A673 (cell line): Measurements from ENCODE around the gene ROM1.

Experiments
- EZH2 ChIP-seq: fragments of 200-600 bp; sonication (generic); IDR thresholded peaks from 2 replicates; pipeline ENCODE4 v1.6.1; 2017; ENCODE audit warnings: borderline replicate concordance, low read depth, mild to moderate bottlenecking, mixed read lengths, antibody characterized with exemption, low read length; ENCODE audit not compliant: poor library complexity, severe bottlenecking
- TF ChIP-seq, protein P1 (sequence below): fragments of 300-800, 200-600 bp; sonication (generic); conservative IDR thresholded peaks from 2 replicates; pipeline ENCODE4 v1.5.1; 2017; ENCODE audit warnings: low read depth, mild to moderate bottlenecking, antibody characterized with exemption, low read length, moderate library complexity, mixed read lengths

DNA sequence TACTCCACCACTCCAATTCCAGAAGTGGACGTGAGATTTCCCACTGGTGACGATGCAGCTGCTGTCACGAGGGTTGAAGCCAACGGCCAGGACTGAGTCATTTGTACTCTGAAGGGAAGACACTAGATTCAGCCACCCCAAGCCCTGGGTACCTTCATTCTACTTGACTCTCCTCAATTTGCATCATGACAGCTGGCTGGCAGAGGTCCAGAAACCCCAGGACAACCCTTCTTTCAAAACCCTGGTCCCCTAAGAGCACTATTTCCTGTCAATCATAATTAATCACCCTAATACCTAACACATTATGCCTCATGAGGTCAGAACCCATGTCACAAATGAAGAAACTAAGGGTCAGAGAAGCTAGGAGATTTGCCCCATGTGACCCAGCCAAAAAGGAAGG lies 5.3 kb upstream of the ROM1 start:
- TF ChIP-seq, protein P1, sequence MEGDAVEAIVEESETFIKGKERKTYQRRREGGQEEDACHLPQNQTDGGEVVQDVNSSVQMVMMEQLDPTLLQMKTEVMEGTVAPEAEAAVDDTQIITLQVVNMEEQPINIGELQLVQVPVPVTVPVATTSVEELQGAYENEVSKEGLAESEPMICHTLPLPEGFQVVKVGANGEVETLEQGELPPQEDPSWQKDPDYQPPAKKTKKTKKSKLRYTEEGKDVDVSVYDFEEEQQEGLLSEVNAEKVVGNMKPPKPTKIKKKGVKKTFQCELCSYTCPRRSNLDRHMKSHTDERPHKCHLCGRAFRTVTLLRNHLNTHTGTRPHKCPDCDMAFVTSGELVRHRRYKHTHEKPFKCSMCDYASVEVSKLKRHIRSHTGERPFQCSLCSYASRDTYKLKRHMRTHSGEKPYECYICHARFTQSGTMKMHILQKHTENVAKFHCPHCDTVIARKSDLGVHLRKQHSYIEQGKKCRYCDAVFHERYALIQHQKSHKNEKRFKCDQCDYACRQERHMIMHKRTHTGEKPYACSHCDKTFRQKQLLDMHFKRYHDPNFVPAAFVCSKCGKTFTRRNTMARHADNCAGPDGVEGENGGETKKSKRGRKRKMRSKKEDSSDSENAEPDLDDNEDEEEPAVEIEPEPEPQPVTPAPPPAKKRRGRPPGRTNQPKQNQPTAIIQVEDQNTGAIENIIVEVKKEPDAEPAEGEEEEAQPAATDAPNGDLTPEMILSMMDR = no peak
- no peak for TF ChIP-seq EZH2
